ENCODE results near the gene FRMD4A.
A peak's percentile ranks its signal among the peaks of the same experiment; 100 is the strongest.

Gene FRMD4A

GRCh38 chr10:13673156-13673555 lies 657.6 kb downstream of the FRMD4A start:
- no peak for DNase-seq (ENCODE audit: low read depth)

DNA sequence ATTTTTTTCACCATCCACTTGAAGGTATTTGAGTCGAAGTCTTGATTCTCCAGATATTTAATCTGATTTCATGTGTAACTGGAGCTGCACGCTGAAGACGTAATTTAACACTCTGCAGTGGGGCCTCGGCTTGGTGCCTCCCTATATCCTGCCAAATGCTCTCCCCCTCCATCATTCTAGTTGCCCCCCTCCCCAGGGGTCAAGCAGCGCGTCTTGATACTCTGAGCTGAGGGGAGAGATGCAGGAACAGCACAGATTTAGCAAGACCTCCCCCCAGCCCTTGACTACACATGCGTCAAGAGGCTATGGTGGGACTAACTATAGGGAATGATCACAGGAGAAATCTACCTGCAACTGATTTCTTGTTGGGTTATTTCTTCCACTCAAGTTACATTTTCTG lies 658.2 kb downstream of the FRMD4A start:
- DNase-seq (ENCODE audit: low read depth), result no peak

DNA sequence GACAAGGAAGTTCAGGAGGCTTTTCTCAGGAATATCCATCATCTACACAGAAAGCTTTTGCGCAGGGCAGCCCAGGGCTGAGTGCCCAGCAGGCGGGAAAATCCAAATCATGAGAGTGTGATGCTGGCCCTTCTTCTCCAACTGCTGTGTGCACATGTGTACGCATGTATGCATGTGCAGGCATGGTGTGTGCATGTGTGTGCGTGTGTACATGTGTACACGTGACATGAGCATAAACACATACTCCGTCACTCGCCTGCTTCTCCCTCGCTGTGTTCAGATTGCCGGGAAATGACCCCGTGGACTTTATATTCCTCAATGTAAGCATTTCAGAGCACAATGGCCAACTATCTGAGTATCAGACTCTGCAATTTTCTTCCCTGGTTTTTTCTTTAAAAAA lies 658.8 kb downstream of the FRMD4A start:
- DNase-seq (ENCODE audit: low read depth), result no peak

- DNase-seq (ENCODE audit: low read depth), result no peak
Observed at GRCh38 chr10:13670311-13670710, 660.4 kb downstream of the FRMD4A start.

DNA sequence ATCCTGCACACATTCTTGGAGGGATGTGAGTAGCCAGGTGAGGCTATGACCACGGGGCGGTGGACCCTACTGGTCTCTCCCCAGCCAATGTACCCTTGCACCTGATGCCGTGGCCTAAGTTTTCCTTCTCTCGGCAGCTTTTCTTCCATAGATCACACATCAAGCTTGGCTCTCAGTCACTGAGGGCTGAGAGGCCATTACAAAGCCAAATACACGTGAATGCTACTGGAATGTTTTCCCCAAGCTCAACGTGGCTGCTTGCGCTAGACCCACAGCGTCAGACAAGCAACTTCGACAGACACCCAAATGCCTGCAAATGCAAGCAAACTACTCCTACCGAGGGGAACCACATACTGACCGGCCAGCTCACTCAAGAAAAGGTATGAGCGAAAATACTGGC lies 660.8 kb downstream of the FRMD4A start:
- no peak for DNase-seq (ENCODE audit: low read depth)

- no peak for DNase-seq (ENCODE audit: low read depth)
Observed at GRCh38 chr10:13669182-13669855, 661.4 kb downstream of the FRMD4A start.

DNA sequence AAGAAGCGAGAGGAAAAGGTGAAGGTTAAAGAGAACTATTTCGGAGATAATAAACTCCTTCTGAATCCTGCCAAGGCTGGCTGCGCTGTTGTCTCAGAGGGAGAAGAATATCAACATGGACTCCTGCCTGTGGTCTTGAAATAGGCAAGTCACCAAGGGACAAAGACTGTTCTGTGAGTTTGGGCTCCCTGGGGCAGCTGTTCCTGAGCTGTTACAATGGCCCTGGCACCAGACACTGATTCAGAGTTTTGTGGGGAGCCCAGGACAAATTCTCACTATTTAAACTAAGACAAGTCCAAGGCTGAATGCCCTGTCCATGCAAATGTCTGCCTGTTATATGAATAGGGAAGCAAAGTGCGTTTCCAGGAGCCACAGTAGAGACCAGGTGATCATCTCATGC lies 662.6 kb downstream of the FRMD4A start:
- DNase-seq (ENCODE audit: low read depth), result no peak

DNA sequence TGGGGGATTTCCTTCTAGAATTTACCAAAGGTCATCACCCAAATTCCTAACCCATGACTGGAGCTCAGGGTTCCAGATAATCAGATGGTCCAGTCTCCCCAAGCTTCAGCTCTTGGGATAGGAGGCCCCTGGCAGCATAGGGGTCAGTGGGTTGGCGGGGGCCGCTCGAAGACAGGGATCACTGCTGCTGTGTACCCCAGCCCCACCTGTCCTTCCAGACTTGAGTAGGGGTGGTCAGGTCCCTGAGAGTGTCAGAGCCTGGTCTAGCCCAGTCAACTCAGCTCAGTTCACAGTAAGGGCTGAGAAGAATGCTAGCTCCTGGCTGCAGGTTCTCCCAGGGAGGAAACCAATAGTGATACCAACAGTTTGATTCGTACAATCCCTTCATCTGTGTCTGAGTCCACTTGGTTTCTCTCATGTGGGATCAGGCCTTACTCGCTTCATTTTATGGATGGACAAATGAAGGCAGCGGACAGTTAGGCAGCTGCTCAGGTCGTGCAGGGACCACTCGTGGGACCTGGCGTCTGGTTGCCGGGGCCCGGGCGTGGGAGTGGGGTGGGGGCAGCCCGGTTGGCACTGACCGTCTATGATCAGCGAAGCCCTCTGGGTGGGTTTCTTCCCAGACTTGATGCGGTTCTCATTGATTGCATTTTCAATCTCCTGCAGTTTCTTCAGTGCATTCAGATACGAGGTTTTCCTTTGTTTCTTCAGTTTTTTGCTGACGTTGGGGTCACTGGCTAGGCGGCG lies 665.0 kb downstream of the FRMD4A start:
- DNase-seq (ENCODE audit: low read depth), result no peak

DNA sequence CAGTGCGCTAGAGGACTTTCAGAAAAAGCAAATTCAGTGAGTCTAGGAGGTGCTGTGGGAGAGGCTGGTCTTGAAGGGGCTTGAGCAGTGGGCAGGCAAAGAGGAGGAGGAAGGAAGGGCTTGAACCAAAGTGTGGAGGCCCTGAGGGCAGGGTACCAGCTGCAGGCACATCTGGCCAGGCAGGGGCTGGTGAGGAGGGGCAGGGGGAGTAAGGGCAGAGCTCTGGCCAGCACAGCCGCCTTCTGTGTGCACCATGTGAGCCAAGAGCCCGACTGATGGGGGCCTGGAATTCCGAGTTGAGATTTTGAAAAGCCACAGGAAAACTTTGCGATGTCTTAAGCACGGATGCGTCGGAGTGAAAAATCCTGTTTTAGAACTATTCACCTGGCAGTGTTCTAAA lies 669.5 kb downstream of the FRMD4A start:
- DNase-seq (ENCODE audit: low read depth), result no peak

DNA sequence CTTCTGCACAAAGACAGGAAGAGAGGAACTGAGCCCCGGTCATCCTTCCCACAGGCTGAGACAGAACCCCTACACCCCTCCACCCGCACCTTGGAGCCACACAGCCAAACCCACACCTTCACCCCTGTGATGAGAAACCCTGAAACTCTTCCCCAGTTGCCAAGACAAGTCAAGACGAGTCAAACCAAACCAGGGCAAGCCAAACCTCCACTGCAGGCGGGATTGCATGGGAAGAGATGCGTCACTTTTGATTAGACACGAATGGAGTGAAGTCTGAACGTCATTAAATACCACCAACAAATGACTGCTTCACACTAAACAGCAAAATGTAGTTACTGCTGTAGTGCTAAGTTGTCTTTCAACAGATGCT lies 670.2 kb downstream of the FRMD4A start:
- no peak for DNase-seq (ENCODE audit: low read depth)

- DNase-seq (ENCODE audit: low read depth), result peak; percentile 41
Observed at GRCh38 chr10:13659887-13660550, 670.7 kb downstream of the FRMD4A start.

- no peak for DNase-seq (ENCODE audit: low read depth)
Observed at GRCh38 chr10:13658871-13659685, 671.6 kb downstream of the FRMD4A start.

DNA sequence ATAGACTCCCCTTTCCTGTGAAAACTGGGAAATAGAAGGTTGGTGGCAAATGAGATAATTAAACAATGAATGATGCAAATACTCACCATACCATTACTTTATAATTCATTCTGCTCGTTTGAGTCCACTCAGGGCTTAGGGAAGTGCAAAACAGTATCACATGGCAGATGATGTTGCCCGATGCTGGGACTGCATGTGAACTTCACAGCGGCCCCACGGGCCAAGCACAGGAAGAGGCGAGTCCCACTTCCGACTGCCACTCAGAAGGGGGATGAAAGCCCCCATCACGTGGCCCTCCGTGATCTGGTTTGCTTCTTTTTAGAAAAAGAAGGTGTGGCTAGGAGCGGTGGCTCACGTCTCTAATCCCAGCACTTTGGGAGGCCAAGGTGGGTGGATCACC lies 672.5 kb downstream of the FRMD4A start:
- no peak for DNase-seq (ENCODE audit: low read depth)

DNA sequence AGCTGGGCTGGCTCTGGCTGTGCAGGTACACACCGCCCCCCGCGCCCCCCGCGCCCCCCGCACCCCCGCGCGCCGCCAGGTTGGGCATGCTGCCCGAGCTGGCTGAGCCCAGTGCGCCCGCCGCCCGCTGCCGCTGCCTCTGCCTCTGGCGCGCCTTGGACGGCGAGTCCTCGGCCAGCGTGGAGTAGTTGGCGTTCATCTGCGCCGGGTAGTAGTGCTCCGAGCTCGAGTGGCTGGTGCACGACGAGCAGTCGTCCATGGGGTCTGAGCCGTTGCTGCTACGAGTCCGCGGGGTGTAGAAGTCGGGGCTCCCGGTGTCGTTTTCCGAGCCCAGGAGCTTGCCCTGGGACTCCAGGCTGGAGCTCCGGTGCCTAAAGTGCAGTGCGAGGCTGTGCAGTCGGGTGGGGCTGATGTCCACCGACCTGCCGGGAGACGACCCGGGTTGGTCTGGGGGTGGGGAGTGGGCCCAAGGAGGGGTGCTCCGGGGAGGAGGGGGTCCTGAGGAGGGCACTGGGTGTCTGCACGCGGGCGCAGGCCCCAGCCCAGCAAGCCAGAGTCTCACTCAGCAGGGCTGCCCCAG lies 673.5 kb downstream of the FRMD4A start:
- DNase-seq (ENCODE audit: low read depth), result no peak

DNA sequence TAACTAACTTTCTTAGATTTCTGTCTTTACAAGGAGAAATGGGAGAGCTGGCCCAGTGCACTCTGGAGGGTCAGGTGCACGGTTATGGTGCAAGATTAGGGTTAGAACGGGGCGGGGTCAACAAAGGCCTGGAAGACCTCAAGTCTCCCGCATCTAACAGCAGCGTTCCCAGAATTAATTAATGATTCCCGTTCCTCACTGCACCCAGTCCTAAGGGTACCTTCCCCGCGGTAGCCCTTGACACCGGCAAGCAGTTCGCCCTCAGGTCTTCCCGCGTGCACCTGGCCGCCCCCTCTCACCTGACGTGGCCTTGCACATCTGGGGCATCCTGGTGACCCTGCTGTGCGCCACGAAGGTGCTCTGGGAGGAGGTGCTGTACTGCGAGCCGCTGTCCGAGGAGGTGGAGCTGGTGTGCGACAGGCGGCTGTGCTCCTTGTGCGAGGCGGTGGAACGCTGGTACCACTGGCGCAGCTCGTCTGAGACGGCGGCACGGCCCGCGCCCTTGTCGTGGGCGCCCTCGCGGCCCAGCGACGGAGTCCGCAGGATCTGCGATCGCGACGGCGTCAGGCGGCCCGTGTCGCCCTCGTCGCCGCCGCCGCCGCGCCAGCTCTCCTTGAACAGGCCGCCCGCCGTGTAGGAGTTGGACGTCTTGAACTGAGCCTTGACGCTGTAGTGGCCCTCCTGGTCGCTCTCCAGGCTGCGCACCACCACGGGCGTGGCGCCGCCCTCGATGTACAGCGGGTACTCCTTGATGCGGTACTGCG lies 674.2 kb downstream of the FRMD4A start:
- DNase-seq (ENCODE audit: low read depth), result no peak

GRCh38 chr10:13654846-13655245 lies 675.9 kb downstream of the FRMD4A start:
- no peak for DNase-seq (ENCODE audit: low read depth)

DNA sequence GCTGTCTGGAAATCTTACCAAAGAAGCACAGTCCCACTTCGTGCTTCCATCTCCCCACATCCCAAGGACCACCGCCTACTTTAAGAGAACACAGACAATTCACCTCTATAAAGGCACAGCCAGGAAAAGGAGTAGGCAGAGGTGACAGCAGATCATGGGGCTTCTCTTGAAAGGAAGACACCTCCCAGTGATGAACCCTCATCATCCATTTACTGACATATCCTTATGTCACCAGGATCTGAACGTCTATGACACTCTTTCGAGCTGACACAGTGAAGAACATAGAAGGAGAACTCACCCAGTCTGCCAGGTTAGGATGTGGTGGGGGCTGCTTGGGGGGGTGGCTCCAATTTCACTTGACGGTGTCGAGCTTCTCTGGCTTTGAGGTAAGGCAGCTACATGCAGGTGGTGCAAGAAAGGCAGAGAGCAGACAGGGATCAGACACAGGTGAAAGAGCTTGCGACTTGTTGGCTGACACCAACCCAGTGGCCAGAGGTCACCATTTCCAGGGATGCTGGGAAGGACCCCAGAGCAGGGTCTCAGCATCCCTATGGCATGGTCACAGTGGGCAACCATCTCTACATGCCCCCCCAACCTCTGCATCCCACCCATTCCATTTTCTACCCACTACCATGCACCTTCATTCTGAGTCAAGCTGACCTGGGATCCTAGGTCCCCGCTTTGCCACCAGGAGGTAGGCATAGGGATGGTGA lies 676.5 kb downstream of the FRMD4A start:
- DNase-seq (ENCODE audit: low read depth), result no peak

GRCh38 chr10:13652860-13653259 lies 677.9 kb downstream of the FRMD4A start:
- no peak for DNase-seq (ENCODE audit: low read depth)

DNA sequence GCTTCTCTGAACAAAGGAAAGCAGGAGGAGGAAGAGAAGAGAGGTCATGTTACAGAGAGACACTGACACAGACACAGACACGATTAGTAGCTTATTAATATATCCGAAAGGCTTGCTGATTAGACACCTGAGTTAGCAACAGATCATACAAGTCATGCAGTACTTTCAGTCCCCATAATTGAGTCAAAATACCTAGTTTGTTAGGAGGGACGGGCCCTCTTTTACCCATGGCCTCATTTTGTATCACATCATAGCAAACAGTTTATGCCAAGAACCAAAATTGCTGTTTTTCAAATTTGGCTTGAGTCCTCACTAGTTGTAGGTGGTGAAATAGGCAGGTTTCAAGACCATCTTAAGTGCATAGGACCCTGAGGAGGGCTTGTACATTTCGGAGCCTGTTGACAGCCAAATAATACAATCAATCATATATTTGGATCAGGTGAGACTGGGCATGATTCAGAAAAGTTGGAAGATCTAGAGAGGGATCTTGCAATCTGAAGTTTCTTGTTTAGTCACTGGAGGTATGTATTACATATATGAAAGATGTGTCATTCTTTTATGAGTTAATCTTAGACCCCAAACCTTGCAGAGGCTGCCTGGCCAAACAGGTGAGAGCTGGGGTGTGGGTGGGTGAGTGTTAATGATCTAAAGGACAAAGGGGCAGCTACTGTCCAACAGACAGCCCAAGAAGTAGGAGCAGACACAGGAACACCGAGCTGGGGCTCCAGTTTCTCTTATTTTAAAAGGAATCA lies 678.6 kb downstream of the FRMD4A start:
- DNase-seq (ENCODE audit: low read depth), result no peak

- no peak for DNase-seq (ENCODE audit: low read depth)
Observed at GRCh38 chr10:13650961-13651360, 679.8 kb downstream of the FRMD4A start.
